H1 (cell line): Measurements from ENCODE around the gene PHOSPHO1. TPM values are rescaled to one million over a fixed set of nuclear protein-coding genes. Genes with fewer than 3 reads are reported as not detected.

ENCODE experiments used
- CTCF ChIA-PET: fragments of 300-600 bp; sonication (Branson Sonifier 250); formaldehyde crosslinking; loops from one replicate; lab custom pipeline; 2021; ENCODE audit not compliant: partially characterized antibody; lab: Charles Lee
- POLR2A ChIA-PET: fragments of 300-600 bp; sonication (Branson Sonifier 250); formaldehyde crosslinking; loops from one replicate; lab custom pipeline; 2021; ENCODE audit warnings: inconsistent platforms; ENCODE audit not compliant: partially characterized antibody; lab: Charles Lee
- DNase-seq, 2 experiments: peaks; one replicate each; pipeline versions ENCODE4 v3.0.0 to v3.0.0-alpha.2; 2010 to 2022; ENCODE audit warnings: low spot score in 2 of 2, low read depth in 1 of 2, mixed read lengths in 1 of 2
- FAIRE-seq: peaks from 2 replicates; lab custom pipeline; 2011; peaks lifted over from hg19 to GRCh38; lab: Jason Lieb, UNC
- H2AFZ ChIP-seq: 2 replicates; pipeline ENCODE4 v1.8.1; 2012; ENCODE audit warnings: low read length, inconsistent platforms
- H2AK5ac ChIP-seq: 2 replicates; pipeline ENCODE4 v1.6.1; 2013; ENCODE audit warnings: low read depth, low read length
- H2BK120ac ChIP-seq: replicated peaks from 2 replicates; pipeline ENCODE3; 2013; ENCODE audit warnings: low read depth, low read length, inconsistent platforms
- H2BK12ac ChIP-seq: 2 replicates; pipeline ENCODE4 v1.6.1; 2013; ENCODE audit warnings: low read depth, low read length
- H2BK15ac ChIP-seq: 2 replicates; pipeline ENCODE4 v1.6.1; 2013; ENCODE audit warnings: low read length
- H2BK20ac ChIP-seq: 2 replicates; pipeline ENCODE4 v1.6.1; 2013; ENCODE audit warnings: low read length
- H2BK5ac ChIP-seq: 2 replicates; pipeline ENCODE4 v1.6.1; 2013; ENCODE audit warnings: low read depth, low read length
- H3K14ac ChIP-seq: 2 replicates; pipeline ENCODE4 v1.6.1; 2013; ENCODE audit warnings: inconsistent platforms; ENCODE audit not compliant: insufficient read length
- H3K18ac ChIP-seq: 2 replicates; pipeline ENCODE4 v1.6.1; 2013; ENCODE audit warnings: low read length; ENCODE audit errors: extremely low read depth
- H3K23ac ChIP-seq: 2 replicates; pipeline ENCODE4 v1.6.1; 2013; ENCODE audit warnings: inconsistent platforms; ENCODE audit not compliant: insufficient read length
- H3K23me2 ChIP-seq: 2 replicates; pipeline ENCODE4 v1.6.1; 2013; ENCODE audit warnings: low read depth, low read length
- H3K27ac ChIP-seq: 2 replicates; pipeline ENCODE4 v1.6.1; 2011; ENCODE audit warnings: low read depth, low read length, inconsistent platforms
- H3K27me3 ChIP-seq, 4 experiments: replicated peaks in 1 of 4; 1 replicate in 1 of 4; 2 replicates in 3 of 4; pipeline versions ENCODE4 v1.6.1 to v1.8.1; 2011 to 2013; ENCODE audit warnings: low read length in 3 of 4, mild to moderate bottlenecking in 3 of 4, inconsistent platforms in 2 of 4, mixed read lengths in 2 of 4, moderate library complexity in 1 of 4; ENCODE audit not compliant: control insufficient read depth in 3 of 4, insufficient read depth in 3 of 4; ENCODE audit errors: extremely low read depth in 1 of 4
- H3K36me3 ChIP-seq, 4 experiments: 2 replicates each; pipeline versions ENCODE4 v1.6.1 to v1.8.1; 2011 to 2013; ENCODE audit warnings: mild to moderate bottlenecking in 4 of 4, low read length in 3 of 4, moderate library complexity in 2 of 4, control low read depth in 1 of 4, inconsistent platforms in 1 of 4; ENCODE audit not compliant: insufficient read depth in 4 of 4, control insufficient read depth in 2 of 4
- H3K4ac ChIP-seq: replicated peaks from 2 replicates; pipeline ENCODE3; 2013; ENCODE audit warnings: low read length, low read depth, mixed read lengths, inconsistent platforms; ENCODE audit not compliant: insufficient read length
- H3K4me1 ChIP-seq, 4 experiments: replicated peaks in 1 of 4; 1 replicate in 1 of 4; 2 replicates in 3 of 4; pipeline versions ENCODE4 v1.6.1 to v1.8.1; 2011 to 2013; ENCODE audit warnings: low read length in 3 of 4, inconsistent platforms in 2 of 4, mixed read lengths in 1 of 4; ENCODE audit not compliant: insufficient read depth in 4 of 4, control insufficient read depth in 3 of 4
- H3K4me2 ChIP-seq, 2 experiments: 2 replicates each; pipeline versions ENCODE4 v1.6.1 to v1.8.1; 2011 to 2013; ENCODE audit warnings: low read depth in 2 of 2, low read length in 2 of 2, control low read depth in 1 of 2, inconsistent platforms in 1 of 2, mild to moderate bottlenecking in 1 of 2; ENCODE audit not compliant: insufficient read depth in 1 of 2
- H3K4me3 ChIP-seq, 4 experiments: fragments of 200-600, 300-600 bp in 1 of 4; sonication (generic), shearing (Covaris generic), sonication (Bioruptor Twin) in 1 of 4; 2 replicates each; pipeline versions ENCODE4 v1.5.1 to v1.8.1; 2011 to 2016; ENCODE audit warnings: low read length in 4 of 4, low read depth in 3 of 4, control low read depth in 2 of 4, inconsistent platforms in 2 of 4, mild to moderate bottlenecking in 2 of 4, mixed read lengths in 1 of 4, moderate library complexity in 1 of 4; ENCODE audit not compliant: insufficient read depth in 2 of 4; ENCODE audit errors: extremely low read depth in 1 of 4
- H3K56ac ChIP-seq: replicated peaks from 2 replicates; pipeline ENCODE3; 2013; ENCODE audit warnings: low read depth, mild to moderate bottlenecking, mixed read lengths, low read length, inconsistent platforms; ENCODE audit not compliant: insufficient read length
- H3K79me1 ChIP-seq: 2 replicates; pipeline ENCODE4 v1.6.1; 2013; ENCODE audit warnings: low read depth, low read length, control low read depth
- H3K79me2 ChIP-seq, 2 experiments: 2 replicates each; pipeline versions ENCODE4 v1.6.1 to v1.8.1; 2012 to 2013; ENCODE audit warnings: low read length in 2 of 2, mild to moderate bottlenecking in 2 of 2, inconsistent platforms in 1 of 2; ENCODE audit not compliant: insufficient read depth in 2 of 2, control insufficient read depth in 1 of 2
- H3K9ac ChIP-seq, 4 experiments: replicated peaks in 1 of 4; 1 replicate in 1 of 4; 2 replicates in 3 of 4; pipeline versions ENCODE4 v1.6.1 to v1.8.1; 2011 to 2013; ENCODE audit warnings: low read depth in 3 of 4, low read length in 3 of 4, control low read depth in 2 of 4, mild to moderate bottlenecking in 2 of 4, moderate library complexity in 2 of 4, inconsistent platforms in 1 of 4; ENCODE audit errors: extremely low read depth in 1 of 4
- H3K9me3 ChIP-seq, 2 experiments: 2 replicates each; pipeline versions ENCODE4 v1.6.1 to v1.8.1; 2012 to 2013; ENCODE audit warnings: mild to moderate bottlenecking in 2 of 2, moderate library complexity in 2 of 2, control low read depth in 1 of 2, inconsistent platforms in 1 of 2, low read depth in 1 of 2, low read length in 1 of 2, mixed read lengths in 1 of 2; ENCODE audit not compliant: insufficient read depth in 2 of 2
- H4K20me1 ChIP-seq, 2 experiments: replicated peaks in 1 of 2; 2 replicates each; pipeline versions ENCODE3 to v1.8.1; 2011 to 2013; ENCODE audit warnings: inconsistent platforms in 2 of 2, low read length in 2 of 2, mild to moderate bottlenecking in 1 of 2; ENCODE audit not compliant: insufficient read depth in 2 of 2, control insufficient read depth in 1 of 2
- H4K5ac ChIP-seq: 2 replicates; pipeline ENCODE4 v1.6.1; 2013; ENCODE audit warnings: low read length, low read depth, mixed read lengths, inconsistent platforms; ENCODE audit not compliant: insufficient read length
- H4K8ac ChIP-seq: 2 replicates; pipeline ENCODE4 v1.8.0; 2013; ENCODE audit warnings: mild to moderate bottlenecking, moderate library complexity, low read length, inconsistent platforms; ENCODE audit not compliant: insufficient read depth; ENCODE audit errors: extremely low read depth
- H4K91ac ChIP-seq: replicated peaks from 2 replicates; pipeline ENCODE3; 2013; ENCODE audit warnings: low read length, mixed read lengths, inconsistent platforms; ENCODE audit not compliant: insufficient read length
- BRCA1 ChIP-seq: IDR thresholded peaks from 2 replicates; pipeline ENCODE4 v1.6.1; 2012; ENCODE audit warnings: low read depth, low read length, improper control_type of control experiment
- CEBPB ChIP-seq: IDR thresholded peaks from 2 replicates; pipeline ENCODE4 v1.6.1; 2012; ENCODE audit warnings: low read depth, low read length
- EGR1 ChIP-seq: IDR thresholded peaks from 2 replicates; pipeline ENCODE4 v1.6.1; 2011; ENCODE audit warnings: low read depth, low read length, borderline replicate concordance
- POLR2AphosphoS5 ChIP-seq: IDR thresholded peaks from 2 replicates; pipeline ENCODE4 v1.6.1; 2011; ENCODE audit warnings: low read depth, low read length
- WGBS, 2 experiments: shearing (Covaris generic) in 1 of 2; methylation state at CpG; one replicate each; pipeline versions ENCODE4 v1.1.6 to v1.1.7; 2013 to 2015; ENCODE audit warnings: low lambda C conversion rate in 2 of 2, mixed read lengths in 2 of 2, inconsistent platforms in 1 of 2, low coverage in 1 of 2, missing lambda C conversion rate in 1 of 2; ENCODE audit not compliant: insufficient replicate concordance in 2 of 2, insufficient coverage in 1 of 2, insufficient read length in 1 of 2; ENCODE audit errors: extremely low coverage in 1 of 2, missing lambda C conversion rate in 1 of 2; 5-methylcytosine and 5-hydroxymethylcytosine counted together
- polyA plus RNA-seq, 7 experiments: library from polyadenylated mRNA; depleted of rRNA in 3 of 7; stranded (reverse) in 5 of 7; unstranded in 2 of 7; fragments of >200 nt in 5 of 7; fragments of 200-250 nt in 2 of 7; gene quantifications; 1 replicate in 5 of 7; 2 replicates in 1 of 7; 4 replicates in 1 of 7; pipeline versions ENCODE4 v1.2.1 to v1.2.3, GENCODE V29; 2011 to 2013; ENCODE audit warnings: missing spikeins in 2 of 7, mixed read lengths in 2 of 7
- total RNA-seq: library from RNA; stranded (reverse); fragmentation: NEBNext Ultra II Directional; extraction: Animal tissue kit (Norgen Biotek cat#: 25700); gene quantifications from 2 replicates; pipeline ENCODE4 v1.2.1, GENCODE V29; 2021

Gene PHOSPHO1
- total and polyA plus RNA-seq, 2 of the 8 experiments (the other 6 are each of a cell fraction or from before 2014, with no cell fraction given): 0.34 to 0.45 TPM

DNA sequence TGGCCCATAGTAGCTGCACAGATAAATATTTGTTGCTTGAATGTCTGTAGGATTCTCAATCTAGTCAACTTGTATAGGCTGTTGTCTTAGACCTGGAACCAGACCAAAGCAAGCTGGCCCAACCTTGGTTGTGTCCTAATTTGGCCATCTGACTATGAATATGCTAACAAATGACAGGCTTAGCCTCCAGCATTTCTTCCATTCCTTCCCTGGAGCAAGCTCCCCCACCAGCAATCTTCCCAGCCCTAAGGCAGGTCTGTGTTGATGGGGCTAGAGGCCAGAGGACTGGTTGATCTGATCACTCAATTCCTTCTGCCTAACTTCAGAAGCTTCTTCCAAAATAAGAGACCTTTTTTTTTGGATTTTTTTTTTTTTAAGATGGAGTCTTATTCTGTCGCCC is 9.4 kb upstream of the PHOSPHO1 start:
- H3K4me3 ChIP-seq: no peak overlapping the region
- no peaks in the 10 kb centered on the region for H3K9me3 ChIP-seq
- no peaks in the 10 kb centered on the region for H3K79me2 ChIP-seq
- DNase-seq (no peak), FAIRE-seq (no peak)
- no peak overlapping the region for H2AK5ac ChIP-seq
- no peaks in the 10 kb centered on the region for H3K36me3 ChIP-seq
- H3K4me2 ChIP-seq: no peak overlapping the region
- H3K79me1 ChIP-seq: no peaks in the 10 kb centered on the region
- no peak overlapping the region for H3K14ac ChIP-seq
- no peak overlapping the region for H4K91ac ChIP-seq
- no peak overlapping the region for H2BK20ac ChIP-seq
- H3K4me1 ChIP-seq: peaks cover 2 to 5% (median 4%) of the 10 kb centered on the region in 4 experiments; a peak in 5 of 7 replicates
- H4K8ac ChIP-seq: no peak overlapping the region
- no peak overlapping the region for H3K23ac ChIP-seq
- CTCF ChIA-PET: interaction anchor here (0.6 to 3.7 kb wide), 8 partner anchors 12 to 51 kb away, joined by 3 to 15 read pairs (median 6); no protein-coding TSS in a partner anchor
- no peaks in the 10 kb centered on the region for H3K23me2 ChIP-seq
- TF ChIP-seq CEBPB (no peak), POLR2AphosphoS5 (no peak), BRCA1 (no peak), EGR1 (no peak)
- no peak overlapping the region for H3K4ac ChIP-seq
- H4K5ac ChIP-seq: no peak overlapping the region
- H2BK12ac ChIP-seq: no peak overlapping the region
- H2BK15ac ChIP-seq: no peak overlapping the region
- H2BK5ac ChIP-seq: no peak overlapping the region
- no peaks in the 10 kb centered on the region for H4K20me1 ChIP-seq
- H3K27ac ChIP-seq: no peak overlapping the region
- H3K56ac ChIP-seq: no peak overlapping the region
- H3K27me3 ChIP-seq: no peaks in the 10 kb centered on the region
- POLR2A ChIA-PET: interaction anchor here (1.7 kb wide), 1 partner anchor 15 kb away, joined by 7 read pairs; no protein-coding TSS in a partner anchor
- H3K9ac ChIP-seq: no peak overlapping the region
- no peak overlapping the region for H3K18ac ChIP-seq
- H2AFZ ChIP-seq: no peak overlapping the region
- H2BK120ac ChIP-seq: no peak overlapping the region
- WGBS, 2 experiments: 77% methylated on average over 1 of the region's 1 CpG; no CpG with 5 or more reads in 1 of the 2 experiments
